HG02571 (cell line): ENCODE measurements around the gene RAB39B.
A peak's percentile ranks its signal among the peaks of the same experiment; 100 is the strongest.
"Not testable (repeated sequence)": the region's sequence is repeated elsewhere in the genome, so short reads cannot be mapped to it uniquely, and the experiment has no call there.

Experiments
- ATAC-seq: cut with Tn5 transposase; IDR thresholded peaks from one replicate; pipeline ENCODE4 v1.9.1; 2021; ENCODE audit warnings: mild to moderate bottlenecking, moderate library complexity; ENCODE audit not compliant: unreplicated experiment

The RAB39B gene, protein sequence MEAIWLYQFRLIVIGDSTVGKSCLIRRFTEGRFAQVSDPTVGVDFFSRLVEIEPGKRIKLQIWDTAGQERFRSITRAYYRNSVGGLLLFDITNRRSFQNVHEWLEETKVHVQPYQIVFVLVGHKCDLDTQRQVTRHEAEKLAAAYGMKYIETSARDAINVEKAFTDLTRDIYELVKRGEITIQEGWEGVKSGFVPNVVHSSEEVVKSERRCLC

DNA sequence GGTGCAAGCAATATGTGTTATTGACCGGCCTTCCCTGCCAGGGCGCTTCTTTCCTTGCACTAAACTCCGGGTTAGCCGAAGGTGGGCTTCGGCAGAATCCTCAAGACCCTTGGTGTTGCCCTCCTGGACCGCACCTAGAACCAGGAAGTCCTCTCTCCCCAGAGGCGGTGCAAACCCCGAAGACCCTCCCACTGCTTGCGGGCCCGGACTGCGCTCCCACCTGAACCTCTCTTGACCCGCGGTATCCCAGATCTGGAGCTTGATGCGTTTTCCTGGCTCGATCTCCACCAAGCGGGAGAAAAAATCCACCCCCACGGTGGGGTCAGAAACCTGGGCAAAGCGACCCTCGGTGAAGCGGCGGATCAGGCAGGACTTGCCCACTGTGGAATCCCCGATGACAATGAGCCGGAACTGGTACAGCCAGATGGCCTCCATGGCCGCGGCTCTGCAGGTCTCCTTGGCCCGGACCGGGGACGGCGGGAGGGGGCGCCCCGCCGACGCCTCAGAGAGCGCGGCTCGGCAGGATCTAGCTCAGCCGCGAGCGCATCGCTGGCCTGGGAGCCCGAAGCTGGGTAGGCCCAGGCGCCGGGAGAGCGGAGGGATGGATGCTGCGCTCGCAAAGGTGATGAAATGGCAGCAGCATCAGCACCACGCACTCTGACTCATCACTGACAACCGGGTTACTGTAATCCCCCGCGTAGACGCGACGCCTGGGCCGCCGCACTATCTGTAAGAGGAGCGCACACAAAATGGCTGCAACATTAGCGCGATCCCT lies at the start of gene RAB39B:
RAB39B (minus strand) TSS at position 638 of the 775 bp plus-strand sequence; CDS start at position 435, 203 bp downstream.
- ATAC-seq = peak; percentile 88

DNA sequence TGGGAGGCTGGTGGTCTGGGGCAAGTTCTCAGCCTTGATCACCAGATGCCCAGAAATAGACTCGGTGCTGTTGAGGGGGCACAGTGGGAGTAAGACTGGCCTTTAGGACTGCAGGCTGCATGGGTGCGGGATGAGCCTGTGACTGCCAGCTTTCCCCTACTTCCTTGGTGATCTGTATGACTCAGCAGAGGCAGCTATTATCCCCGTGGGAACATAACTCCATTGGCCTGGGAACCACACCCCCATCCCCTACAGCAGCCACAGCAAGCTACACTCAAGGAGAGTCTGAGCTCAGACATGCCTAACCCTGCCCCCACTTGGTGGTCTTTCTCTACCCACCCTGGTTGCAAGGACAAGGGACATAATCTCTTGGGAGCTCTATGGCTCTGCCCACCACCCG lies 49.5 kb upstream of the RAB39B start:
- ATAC-seq = no peak

DNA sequence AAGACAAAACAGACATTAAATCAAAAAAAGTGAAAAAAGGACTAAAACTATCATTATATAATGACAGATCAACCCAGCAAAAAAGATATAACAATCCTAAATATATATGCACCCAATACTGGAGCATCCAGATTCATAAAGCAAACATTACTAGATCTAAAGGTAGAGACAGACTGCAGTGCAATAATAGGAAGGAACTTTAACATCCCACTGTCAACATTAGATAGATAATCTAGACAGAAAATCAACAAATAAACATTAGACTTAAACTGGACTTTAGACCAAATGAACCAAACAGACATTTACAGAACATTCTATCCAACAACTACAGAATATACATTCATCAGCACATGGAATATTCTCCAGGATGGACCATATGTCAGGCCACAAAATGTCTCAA lies 29.5 kb upstream of the RAB39B start:
- no peak for ATAC-seq

DNA sequence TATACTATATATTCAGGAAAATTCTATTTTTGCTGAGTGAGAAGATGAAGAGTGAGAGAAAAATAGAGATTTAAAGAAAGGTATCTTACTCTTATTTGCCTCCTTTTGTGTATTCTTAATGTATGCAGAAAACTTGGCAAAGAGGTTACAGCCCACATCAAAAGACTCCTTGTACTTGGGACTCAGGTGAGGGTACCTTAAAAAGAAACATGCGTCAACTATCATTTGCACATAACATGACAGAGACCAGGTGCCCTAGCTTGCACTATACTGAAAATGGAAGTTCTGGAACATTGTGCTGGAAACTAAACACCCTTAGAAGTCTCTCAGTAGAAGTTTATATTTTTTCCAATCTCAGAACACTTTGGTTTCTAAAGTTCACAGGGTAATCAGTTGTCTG lies 15.6 kb upstream of the RAB39B start:
- ATAC-seq = no peak

DNA sequence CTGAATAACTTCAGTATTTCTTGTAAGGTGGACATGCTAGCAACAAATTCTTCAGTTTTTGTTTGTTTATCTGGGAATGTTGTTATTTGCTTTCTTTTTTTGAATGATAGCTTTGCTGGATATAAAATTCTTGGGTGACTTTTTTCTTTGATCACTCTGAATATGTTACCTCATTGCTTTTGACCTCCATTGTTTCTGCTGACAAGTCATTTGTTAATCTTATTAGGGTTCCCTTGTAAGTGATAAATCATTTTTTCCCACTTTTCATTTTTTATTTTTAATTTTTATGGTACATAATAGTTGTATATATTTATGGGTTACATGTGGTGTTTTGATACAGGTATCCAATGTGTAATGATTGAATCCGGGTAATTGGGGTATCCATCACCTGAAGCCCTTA lies 6.7 kb upstream of the RAB39B start:
- ATAC-seq = no peak

DNA sequence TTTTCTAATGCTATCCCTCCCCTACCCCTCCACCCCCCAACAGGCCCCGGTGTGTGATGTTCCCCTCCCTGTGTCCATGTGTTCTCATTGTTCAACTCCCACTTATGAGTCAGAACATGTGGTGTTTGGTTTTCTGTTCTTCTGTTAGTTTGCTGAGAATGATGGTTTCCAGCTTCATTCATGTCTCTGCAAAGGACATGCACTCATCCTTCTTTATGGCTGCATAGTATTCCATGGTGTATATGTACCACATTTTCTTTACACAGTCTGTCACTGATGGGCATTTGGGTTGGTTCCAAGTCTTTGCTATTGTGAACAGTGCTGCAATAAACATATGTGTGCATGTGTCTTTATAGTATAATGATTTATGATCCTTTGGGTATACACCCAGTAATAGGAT lies 3.7 kb upstream of the RAB39B start:
- not testable (repeated sequence) for ATAC-seq

DNA sequence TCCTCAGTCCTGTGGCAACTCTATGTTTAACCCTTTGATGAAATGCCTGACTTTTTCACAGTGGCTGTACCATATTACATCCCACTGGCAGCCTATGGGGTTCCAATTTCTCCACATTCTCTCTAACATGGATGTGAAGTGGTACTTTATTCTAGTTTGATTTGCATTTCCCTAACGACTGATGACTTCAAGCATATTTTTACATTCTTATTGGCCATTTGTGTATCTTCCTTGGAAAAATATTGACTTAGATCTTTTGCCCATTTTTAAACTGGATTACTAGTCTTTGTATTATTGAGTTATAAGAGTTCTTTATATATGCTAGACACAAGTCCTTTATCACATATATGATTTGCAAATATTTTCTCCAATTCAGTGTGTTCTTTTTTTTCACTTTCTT lies 2.1 kb upstream of the RAB39B start:
- no peak for ATAC-seq

DNA sequence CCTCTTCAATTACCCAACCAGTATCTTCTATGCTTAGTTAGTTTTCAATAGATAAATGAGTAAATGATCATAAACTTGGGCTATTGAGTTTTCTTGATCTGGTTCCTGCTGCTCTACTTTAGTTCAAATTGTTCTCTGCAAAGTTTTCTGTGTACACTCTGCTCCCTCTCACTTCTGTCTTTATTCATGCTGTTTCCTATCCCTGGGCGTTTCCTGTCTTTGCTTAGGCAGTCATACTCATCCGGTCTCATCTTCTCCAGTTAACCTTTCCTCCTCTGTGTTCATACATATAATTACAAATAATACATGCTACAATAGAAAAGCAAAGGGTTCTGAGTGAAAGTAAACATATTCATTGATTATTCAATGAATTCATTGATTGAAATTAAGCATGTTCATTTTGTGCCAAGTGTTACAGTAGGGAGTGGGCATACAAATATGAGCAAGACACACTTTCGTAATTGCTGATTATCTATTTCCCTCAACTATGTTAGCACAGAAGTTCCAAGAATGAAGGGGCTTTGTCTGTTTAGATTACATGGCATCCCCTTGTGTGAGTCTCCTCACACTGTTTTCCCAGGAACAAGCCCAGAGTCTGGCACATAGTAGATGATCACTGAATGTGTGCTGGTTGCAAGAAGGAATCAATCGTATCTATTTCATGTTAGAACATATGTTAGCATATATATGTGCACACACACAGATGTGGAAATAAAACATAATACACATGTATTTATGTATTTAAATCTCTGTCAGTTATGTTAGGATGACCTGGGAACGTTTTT lies 1.1 kb downstream of the RAB39B start:
- ATAC-seq = no peak

DNA sequence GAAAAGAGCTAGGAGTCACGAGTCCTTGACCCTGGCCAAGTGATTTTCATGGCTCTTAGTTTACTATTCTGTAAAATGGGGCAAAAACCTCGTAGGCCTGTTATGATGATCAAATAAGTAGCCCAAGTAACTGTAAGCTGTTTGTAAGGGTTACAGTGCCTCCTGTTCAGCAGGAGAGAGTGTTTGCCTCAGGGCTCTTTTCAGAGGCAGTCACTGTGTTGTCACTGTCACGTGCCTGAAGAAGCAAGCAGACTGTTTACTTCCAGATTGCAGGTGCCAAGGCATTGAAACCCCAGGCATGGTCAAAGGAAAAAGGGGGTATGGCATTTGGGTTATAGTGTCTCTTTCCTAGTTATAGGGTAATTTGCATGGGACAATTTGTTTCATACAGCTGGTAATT lies 4.5 kb downstream of the RAB39B start:
- no peak for ATAC-seq

DNA sequence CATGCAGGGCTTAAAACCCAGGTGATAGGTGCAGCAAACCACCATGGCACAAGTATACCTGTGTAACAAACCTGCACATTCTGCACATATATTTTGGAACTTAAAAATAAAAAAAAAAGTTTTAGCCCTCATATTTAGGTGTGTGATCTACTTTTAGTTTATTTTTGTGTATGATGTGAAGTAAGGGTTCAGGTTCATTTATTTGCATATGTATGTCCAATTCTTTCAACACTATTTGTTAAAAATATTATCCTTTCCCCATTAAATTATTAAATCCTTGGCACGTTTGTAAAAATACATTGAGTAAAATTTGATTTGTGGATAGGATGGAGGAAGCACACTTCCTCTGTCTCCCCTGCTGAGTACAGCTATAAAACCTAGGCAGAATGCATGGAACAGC lies 12.9 kb downstream of the RAB39B start:
- ATAC-seq = no peak

DNA sequence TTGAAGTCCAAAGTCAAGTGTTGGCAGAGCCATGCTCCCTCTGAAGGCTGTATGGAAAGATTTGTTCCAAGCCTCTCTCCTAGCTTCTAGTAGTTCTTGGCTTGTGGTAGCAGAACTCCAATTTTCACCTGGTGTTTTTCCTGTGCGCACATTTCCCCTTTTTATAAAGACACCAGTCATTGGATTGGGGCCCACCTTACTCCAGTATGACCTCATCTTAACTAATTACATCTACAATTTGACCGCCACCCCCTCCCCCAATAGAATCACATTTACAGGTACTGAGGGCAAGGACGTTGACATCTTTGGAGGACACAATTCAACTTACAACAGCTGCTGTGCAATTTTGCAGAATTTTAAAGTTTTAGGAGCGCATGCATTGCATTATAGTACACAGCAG lies 16.8 kb downstream of the RAB39B start:
- no peak for ATAC-seq

DNA sequence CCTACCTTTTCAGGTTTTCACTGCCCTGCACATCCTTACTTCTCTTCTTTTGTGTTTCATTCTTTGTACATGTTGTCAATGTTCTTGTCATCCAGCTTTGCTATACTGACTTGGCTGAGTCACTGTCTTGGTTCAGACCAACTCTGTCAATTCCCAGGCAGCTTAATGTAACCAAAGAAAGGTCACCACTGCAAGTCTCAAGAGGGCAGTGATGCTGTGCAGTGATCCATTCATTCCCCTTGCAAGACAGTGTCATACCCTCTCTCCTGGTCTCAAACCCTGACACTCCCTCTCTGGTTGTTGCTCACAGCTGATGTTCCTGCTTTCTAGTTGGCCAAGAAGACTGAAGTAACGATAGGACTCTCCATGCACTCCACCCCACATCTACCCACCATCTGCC lies 17.5 kb downstream of the RAB39B start:
- ATAC-seq = no peak

DNA sequence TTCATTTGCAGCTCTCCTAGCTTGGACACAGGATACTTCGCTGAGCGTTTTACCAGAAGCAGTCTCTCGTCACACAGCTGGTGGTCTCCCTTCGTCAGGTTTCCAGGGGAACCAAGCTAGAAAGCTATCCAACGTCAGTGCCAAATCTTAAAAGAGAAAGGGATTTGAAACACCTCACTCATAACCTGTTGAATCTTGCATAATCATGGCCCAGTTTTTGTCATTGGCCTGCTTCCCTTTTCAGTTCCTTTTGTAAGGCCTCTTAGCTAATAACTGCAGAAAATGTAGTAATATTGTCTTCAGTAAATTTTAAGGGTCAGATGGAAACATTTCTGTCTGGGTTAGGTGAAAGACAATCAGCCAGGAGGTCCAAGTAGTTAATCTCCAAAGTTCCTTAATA lies 22.0 kb downstream of the RAB39B start:
- no peak for ATAC-seq

DNA sequence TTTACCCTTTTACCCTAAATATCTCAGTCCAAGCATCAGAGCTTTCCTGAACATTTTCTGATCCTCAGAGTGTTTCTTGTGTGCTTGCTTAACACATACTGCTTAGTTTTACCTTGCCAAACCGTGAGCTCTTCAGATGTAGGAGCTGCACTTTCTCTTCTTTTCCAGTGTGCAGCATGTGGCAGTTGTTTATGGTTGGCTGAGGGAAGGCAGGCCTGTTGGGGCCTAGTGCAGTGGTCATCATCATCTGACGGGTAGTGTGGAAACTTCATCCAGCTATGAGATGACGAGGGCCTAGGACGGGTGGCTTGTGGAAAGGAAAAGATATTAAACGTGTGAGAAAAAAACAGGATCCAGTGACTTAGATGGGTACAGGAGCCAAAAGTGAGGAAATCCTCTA lies 26.6 kb downstream of the RAB39B start:
- ATAC-seq = no peak

DNA sequence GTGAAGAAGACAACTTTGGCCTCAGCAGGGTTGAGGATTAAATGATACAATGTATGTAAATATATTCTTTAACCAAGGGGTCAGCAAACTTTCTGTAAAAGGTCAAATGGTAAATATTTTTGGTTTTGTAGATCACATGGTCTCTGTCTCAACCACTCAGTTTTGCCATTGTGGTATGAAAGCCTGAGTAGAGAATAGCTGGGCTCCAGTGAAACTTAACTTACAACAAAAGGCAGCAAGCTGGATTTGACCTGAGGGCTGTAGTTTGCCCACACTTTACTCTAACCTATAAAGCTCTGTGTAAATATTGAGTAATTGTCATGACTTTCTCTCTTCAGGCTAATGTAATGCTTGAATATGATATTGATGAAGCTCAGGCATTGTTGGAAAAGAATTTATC lies 28.4 kb downstream of the RAB39B start:
- ATAC-seq = no peak

DNA sequence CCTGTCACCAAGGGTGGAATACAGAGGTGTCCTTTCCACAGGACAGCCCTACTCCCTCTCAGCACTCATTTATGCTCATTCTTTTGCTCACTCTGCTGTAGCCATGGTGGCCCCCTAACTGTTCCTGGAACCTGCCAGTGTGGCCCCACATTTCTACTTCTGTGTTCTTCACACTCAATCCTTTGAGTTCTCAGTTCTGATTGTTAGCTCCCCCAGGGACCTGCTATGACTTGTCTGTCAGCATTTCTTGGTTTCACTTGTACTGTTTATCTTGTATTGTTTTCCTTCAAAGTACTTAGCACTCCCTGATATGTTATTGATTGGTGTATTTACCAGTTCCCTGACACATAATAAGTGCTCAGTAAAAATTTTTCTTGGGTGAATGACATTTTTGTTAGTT lies 33.1 kb downstream of the RAB39B start:
- peak; percentile 81 for ATAC-seq

DNA sequence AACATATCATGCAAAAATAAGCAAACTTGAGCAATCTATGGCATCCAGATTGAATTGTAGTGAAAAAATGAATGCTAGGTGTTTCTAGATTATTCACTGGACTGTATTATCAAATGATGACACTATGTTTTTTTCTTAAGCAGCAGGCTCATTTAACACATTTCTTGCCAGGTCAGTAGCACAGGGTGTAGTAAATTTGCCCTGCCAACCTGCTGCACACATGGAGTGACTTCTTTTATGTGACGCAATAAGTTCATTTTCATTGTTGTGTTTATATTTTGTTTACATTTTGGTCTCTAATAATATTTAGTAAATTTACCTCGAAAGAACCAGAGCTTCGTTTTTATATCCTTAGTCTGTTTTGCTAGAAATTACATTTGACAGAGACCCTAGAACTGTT lies 38.5 kb downstream of the RAB39B start:
- no peak for ATAC-seq

DNA sequence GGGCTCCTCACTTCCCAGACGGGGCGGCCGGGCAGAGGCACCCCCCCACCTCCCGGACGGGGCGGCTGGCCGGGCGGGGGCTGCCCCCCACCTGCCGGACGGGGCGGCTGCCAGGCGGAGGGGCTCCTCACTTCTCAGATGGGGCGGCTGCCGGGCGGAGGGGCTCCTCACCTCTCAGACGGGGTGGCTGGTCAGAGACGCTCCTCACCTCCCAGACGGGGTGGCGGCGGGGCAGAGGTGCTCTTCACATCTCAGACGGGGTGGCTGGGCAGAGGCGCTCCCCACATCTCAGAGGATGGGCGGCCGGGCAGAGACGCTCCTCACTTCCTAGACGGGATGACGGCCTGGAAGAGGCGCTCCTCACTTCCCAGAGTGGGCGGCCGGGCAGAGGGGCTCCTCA lies 40.5 kb downstream of the RAB39B start:
- not testable (repeated sequence) for ATAC-seq

DNA sequence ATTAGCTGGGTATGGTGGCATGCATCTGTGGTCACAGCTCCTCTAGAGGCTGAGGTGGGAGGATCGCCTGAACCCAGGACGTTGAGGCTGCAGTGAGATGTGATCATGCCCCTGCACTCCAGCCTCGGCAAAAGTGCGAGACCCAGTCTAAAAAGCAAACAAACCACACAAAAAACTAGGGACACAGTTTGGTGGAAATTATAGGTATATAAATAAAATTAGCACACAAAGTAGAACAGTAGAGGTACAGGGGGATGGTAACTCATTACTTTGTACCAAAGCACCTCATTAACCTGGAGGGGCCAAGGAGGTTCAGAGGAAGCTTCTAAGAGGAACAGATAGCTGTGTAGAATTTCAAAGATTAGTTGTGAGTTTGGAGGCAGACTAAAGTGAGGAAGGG lies 42.9 kb downstream of the RAB39B start:
- ATAC-seq = no peak

DNA sequence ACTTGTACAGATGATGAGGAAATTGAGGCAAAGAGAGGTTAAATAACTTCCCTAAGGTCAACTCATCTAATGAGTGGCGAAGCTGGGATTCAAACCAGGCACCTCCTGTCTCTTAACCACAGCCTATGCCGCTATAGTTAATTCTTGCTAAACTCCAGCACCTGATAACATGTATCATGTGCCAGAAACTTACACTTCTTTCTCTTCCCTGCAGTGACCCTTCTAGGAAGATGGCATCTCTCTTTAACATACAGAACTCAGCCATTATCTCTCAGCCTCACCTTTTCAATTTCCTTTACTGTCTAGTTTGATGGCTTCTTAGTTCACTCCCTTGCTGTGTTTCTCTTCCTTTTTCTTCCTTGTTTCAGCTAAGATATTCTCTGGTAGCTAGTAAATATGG lies 45.5 kb downstream of the RAB39B start:
- no peak for ATAC-seq

DNA sequence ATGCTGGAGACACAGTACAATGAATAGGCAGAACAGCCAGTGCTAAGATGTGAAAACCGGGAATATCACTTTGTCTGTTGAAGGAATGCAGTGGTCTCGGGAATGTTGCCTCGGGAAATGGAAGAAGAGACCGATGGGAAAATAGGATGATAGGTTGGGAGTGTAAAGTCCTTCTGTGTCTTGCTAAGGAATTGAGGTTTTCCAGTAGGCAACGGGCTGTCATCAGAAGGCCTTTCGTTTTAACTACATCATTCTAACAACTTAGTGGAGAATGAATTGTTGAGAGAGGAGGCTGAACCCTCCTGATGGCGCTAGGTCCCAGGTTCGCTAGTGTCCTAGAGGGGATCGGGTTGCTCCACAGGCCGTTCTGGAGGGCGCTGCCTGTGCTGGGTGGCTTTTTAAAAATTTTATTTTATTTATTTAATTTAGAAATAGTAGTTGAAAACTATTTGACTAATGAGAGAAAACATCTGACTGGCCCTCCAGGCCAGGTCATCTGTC lies 47.3 kb downstream of the RAB39B start:
- no peak for ATAC-seq
